Stimulated activated CD8-positive, alpha-beta memory T cell treated with anti-CD3 and anti-CD28 coated beads, Interleukin-12 subunit alpha, Interleukin-12 subunit beta, amount 100 ng/mL, for 24 hours (primary cell): ENCODE data around the gene HTT.

Source experiments
- DNase-seq: peaks from one replicate; pipeline ENCODE4 v3.0.0-alpha.2; 2020; ENCODE audit errors: extremely low read depth

Gene HTT

DNA sequence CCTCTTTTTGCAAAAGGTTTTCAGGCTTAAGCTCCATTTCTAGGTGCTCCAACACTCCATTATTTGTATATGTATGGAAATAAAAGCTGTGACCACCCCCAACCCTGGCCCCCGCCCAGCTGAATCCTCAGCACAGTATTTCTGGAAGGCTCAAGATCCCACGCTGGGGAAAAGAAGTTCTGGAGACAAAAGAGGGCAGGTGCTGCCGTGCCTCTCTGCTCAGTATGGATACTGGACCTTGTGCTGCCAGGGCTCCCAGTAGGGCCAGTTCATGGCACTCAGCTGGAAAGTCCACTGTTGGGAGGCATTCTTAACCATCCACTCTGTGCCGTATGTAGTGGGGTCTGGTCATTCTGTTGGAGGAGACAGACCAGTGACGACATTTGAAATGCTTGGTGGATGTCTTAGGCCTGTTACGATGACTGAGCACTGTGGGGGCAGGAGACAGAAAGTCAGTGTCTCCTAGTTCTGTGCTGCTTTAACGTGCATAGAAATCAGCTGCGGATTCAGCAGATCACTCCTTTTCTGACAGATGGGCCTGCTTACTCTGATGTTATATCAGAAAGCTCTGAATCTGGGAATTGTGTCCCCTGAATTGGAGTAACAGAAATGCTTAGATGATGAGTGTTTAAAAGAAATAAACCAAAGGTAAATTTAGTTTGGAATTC is 126.1 kb downstream of the HTT start:
- no peak for DNase-seq

DNA sequence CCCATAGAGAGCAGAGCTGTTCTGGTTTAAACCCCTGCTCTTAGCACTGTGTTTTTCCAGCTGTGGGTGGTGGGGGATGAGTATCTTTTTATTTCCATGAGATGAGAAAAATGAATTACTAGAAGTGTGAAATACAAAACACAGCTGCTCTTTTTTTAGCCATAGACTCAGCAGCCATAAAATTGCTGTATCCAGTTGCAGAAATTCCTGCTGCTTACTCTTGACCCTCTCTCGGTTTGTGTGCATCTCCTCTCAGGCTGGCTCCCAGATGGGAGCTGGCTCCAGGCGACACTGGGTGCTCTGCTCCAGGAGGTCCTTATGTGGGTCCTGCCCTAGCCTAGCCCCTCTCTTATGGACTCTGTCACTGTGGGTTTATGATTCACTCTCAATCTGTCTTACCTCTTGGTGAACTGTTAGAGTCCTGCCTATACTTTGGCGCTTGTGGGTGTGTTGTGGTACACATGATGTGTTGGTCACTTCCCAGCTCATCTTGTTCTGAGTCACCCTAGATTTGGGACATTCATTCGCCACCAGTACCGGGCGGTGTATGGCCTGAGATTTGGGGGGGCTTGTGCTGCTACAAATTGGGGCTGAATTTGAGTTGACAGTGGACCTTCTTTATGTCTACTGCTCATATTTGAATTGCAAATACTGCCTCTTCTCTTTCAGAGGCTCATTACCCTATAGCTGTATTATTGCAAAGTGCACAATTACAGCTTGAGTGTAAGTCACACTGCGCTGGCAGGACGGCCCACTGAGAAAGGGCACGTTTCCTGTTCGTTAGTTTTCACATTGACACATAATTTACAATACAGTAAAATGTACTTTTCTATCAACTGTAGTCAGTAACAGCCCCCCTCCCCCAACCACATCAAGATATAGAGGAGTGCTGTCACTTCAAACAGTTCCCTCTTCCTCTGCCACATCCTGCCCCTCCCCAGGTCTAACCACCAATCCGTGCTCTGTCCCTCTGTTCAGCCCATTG is 127.5 kb downstream of the HTT start:
- peak; percentile 32 for DNase-seq

- no peak for DNase-seq
Observed at GRCh38 chr4:3202836-3203820, 128.6 kb downstream of the HTT start.

GRCh38 chr4:3203971-3204431 is 129.5 kb downstream of the HTT start:
- DNase-seq: no peak

GRCh38 chr4:3205995-3206394 is 131.5 kb downstream of the HTT start:
- DNase-seq: no peak

DNA sequence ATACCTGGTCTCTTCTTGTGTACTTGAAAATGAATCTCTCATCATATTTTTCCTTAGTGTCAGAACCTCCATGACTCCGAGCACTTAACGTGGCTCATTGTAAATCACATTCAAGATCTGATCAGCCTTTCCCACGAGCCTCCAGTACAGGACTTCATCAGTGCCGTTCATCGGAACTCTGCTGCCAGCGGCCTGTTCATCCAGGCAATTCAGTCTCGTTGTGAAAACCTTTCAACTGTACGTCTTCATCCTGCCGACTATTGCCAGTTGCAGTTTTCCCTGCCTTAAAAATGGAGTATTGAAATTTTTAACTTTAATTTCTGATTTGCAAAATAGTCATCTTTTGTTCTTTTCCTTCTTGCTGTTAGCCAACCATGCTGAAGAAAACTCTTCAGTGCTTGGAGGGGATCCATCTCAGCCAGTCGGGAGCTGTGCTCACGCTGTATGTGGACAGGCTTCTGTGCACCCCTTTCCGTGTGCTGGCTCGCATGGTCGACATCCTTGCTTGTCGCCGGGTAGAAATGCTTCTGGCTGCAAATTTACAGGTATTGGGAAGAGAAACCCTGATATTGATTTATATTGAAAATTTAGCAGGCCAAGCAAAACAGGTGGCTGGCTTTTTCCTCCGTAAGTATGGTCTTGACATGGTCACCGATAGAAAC is 132.1 kb downstream of the HTT start:
- no peak for DNase-seq

DNA sequence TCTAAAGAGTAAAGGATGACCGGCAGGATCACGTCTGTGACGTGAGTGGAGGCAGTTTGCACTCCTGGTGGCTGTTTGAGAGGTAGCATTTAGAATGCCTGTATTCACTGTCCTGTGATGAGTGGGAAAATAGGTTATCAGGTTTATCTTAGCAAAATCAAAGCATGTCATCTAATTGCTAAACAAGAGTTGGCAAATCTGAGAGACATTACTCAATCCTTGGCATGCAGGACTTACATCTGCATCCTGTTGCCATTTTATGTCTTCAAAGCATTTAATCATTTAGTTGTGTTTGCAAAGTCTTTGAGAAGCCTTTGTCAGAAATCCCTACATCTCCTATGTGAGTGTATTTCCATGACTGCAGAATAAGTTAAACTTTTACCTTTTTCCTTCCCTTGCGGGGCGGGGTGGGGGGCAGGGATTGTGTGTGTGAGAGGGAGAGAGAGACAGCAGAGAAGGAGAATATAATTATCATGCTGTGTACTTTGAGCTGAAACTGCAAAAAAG is 133.1 kb downstream of the HTT start:
- DNase-seq: no peak

- no peak for DNase-seq
Observed at GRCh38 chr4:3208826-3209225, 134.3 kb downstream of the HTT start.

DNA sequence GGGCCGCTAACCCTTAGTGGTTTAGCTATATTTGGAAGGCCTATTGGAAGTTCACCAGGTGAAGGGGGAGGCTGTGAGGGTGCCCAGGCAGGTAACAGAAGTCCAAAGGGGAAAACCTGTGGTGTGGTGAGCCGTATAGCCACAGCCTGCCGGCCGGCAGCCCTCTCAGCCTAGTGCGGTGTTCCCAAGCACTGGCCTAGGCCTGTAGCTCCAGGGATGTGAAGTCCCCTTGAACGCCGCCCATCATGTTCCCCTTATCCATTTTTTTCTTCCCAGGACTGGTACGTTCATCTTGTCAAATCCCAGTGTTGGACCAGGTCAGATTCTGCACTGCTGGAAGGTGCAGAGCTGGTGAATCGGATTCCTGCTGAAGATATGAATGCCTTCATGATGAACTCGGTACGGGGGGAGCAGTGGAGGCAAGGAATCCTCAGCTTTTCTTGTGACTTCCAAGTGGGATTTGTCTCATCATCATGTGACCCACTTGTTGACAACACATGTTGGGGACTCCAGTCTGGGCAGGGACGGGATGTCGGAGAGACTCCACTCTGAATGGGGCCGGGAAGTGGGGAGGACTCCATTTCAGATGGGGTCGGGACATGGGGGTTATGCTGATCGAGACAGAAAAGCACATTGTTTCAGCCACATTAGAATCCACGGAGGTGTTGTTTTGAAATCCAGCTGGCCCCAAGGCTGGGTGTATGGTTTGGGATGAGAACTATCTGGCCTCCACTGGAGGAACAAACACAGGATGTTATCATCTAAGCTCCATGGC is 135.3 kb downstream of the HTT start:
- no peak for DNase-seq

DNA sequence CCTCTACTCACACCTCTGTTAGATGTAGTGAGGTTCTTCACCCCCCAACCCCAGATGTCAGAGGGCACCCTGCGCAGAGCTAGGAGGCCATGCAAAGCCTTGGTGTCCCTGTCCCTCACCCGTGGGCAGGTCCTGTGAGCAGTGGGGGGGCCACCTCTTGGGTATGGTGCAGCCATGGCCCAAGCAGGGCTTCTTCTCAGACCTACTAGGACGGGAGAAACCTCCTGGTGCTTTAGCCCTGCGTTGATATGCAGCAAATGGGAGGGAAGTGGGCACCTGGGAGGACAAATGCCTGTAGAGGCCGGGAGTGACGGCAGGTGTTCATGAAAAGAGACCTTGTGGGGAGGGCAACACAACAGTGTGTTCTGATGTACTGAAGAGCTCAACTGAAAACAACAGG is 136.0 kb downstream of the HTT start:
- no peak for DNase-seq

DNA sequence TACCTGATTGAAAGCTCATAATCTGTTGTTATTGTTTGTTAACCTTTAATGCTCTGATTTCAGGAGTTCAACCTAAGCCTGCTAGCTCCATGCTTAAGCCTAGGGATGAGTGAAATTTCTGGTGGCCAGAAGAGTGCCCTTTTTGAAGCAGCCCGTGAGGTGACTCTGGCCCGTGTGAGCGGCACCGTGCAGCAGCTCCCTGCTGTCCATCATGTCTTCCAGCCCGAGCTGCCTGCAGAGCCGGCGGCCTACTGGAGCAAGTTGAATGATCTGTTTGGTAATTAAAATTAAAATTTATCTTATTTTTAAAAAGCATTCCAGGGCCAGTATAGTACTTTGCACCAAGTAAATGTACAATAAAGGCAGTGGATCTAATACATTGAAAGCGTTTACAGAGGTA is 137.4 kb downstream of the HTT start:
- DNase-seq: no peak

DNA sequence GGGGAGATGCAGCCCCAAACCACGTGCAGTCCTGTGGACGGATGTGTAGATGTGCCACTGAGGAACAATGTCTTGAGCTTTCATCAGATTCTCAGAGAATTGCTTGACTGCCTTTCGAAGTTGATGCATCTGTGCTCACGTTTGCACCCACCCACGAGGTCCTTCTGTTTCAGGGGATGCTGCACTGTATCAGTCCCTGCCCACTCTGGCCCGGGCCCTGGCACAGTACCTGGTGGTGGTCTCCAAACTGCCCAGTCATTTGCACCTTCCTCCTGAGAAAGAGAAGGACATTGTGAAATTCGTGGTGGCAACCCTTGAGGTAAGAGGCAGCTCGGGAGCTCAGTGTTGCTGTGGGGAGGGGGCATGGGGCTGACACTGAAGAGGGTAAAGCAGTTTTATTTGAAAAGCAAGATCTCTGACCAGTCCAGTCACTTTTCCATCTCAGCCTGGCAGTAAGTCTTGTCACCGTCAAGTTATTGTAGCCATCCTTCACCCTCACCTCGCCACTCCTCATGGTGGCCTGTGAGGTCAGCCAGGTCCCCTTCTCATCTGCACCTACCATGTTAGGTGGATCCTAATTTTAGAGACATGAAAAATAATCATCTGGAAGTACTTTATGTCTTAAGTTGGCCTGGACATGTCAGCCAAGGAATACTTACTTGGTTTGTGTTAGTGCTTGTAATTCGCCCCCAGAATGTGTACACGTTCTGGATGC is 138.1 kb downstream of the HTT start:
- no peak for DNase-seq

DNA sequence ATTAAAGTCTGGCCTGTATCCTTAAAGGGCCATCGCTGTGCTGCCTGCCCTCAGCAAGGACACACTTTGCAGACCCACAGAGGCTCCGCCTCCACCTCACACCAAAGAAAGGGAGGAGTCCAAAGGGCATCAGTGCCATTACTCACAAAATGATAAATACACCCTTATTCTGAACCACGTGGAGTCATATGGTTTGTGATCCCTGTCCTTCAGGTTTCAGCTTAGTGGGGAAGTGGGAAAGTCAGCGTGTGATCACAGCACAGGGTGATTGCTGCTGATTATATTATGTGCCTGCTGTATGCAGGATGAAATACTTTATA is 138.6 kb downstream of the HTT start:
- no peak for DNase-seq

- DNase-seq: no peak
Observed at GRCh38 chr4:3213661-3214250, 139.3 kb downstream of the HTT start.

GRCh38 chr4:3215256-3215655 is 140.8 kb downstream of the HTT start:
- no peak for DNase-seq

DNA sequence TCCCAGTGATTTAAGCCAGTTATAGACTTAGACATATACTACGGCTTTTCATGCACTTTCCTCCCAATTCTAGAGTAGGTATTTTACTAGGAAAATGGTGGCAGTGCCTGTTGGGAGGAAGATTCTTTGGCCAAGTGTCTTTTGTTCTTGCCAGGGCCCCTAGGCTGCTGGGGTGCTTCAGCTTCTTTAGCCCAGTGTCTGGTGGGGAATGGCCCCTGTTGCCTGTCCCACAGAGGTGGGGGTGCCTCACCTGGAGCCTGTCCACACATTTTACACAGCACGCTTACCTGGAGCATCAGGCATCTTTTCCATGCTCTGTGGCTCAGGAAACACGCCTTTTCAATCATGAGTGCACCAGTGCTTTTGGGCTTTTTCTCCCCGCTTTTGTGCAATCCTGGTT is 141.3 kb downstream of the HTT start:
- DNase-seq: no peak

- DNase-seq: no peak
Observed at GRCh38 chr4:3217266-3217665, 142.8 kb downstream of the HTT start.

GRCh38 chr4:3217771-3218170 is 143.3 kb downstream of the HTT start:
- DNase-seq: no peak
